H9 (cell line): ENCODE measurements around the gene RAI1. TPM values are rescaled to one million over a fixed set of nuclear protein-coding genes. Genes with fewer than 3 reads are reported as not detected.
A peak's percentile ranks its signal among the peaks of the same experiment; 100 is the strongest.

Source experiments
- DNase-seq: peaks from one replicate; pipeline ENCODE4 v3.0.0-alpha.2; 2017
- H2AFZ ChIP-seq: one replicate; pipeline ENCODE4 v1.6.1; 2013; ENCODE audit warnings: mild to moderate bottlenecking, low read length, control low read depth, moderate library complexity
- H2AK5ac ChIP-seq: 2 replicates; pipeline ENCODE4 v1.6.1; 2013; ENCODE audit warnings: low read length, control low read depth, mixed read lengths; ENCODE audit not compliant: insufficient read length
- H2BK120ac ChIP-seq: one replicate; pipeline ENCODE4 v1.6.1; 2013; ENCODE audit warnings: low read depth, mild to moderate bottlenecking, low read length, control low read depth, inconsistent platforms; ENCODE audit not compliant: poor library complexity, severe bottlenecking
- H2BK12ac ChIP-seq: 2 replicates; pipeline ENCODE4 v1.6.1; 2013; ENCODE audit warnings: low read length, control low read depth, mixed read lengths, low read depth; ENCODE audit not compliant: insufficient read length
- H2BK15ac ChIP-seq: 2 replicates; pipeline ENCODE4 v1.6.1; 2013; ENCODE audit warnings: low read depth, low read length, control low read depth
- H2BK20ac ChIP-seq: one replicate; pipeline ENCODE4 v1.6.1; 2013; ENCODE audit warnings: low read depth, mild to moderate bottlenecking, low read length, control low read depth, inconsistent platforms; ENCODE audit not compliant: poor library complexity, severe bottlenecking
- H2BK5ac ChIP-seq: 2 replicates; pipeline ENCODE4 v1.6.1; 2013; ENCODE audit warnings: low read length, control low read depth, mixed read lengths; ENCODE audit not compliant: insufficient read length
- H3K14ac ChIP-seq: 2 replicates; pipeline ENCODE4 v1.6.1; 2013; ENCODE audit warnings: low read length, control low read depth; ENCODE audit not compliant: insufficient read depth
- H3K18ac ChIP-seq: 2 replicates; pipeline ENCODE4 v1.6.1; 2013; ENCODE audit warnings: low read depth, mild to moderate bottlenecking, mixed read lengths, low read length, control low read depth; ENCODE audit not compliant: insufficient read length
- H3K23ac ChIP-seq: 2 replicates; pipeline ENCODE4 v1.6.1; 2013; ENCODE audit warnings: low read length, control low read depth, mixed read lengths, low read depth; ENCODE audit not compliant: insufficient read length
- H3K23me2 ChIP-seq: 2 replicates; pipeline ENCODE4 v1.6.1; 2013; ENCODE audit warnings: low read depth, mild to moderate bottlenecking, mixed read lengths, low read length, control low read depth; ENCODE audit not compliant: insufficient read length, poor library complexity, severe bottlenecking
- H3K27ac ChIP-seq: 2 replicates; pipeline ENCODE4 v1.5.1; 2013; ENCODE audit warnings: low read length, control low read depth, mixed read lengths, low read depth; ENCODE audit not compliant: insufficient read length
- H3K27me3 ChIP-seq: 2 replicates; pipeline ENCODE4 v1.6.1; 2013; ENCODE audit warnings: low read length, control low read depth, inconsistent platforms; ENCODE audit not compliant: insufficient read depth
- H3K4ac ChIP-seq: 2 replicates; pipeline ENCODE4 v1.6.1; 2013; ENCODE audit warnings: low read depth, mild to moderate bottlenecking, control low read depth, inconsistent platforms, low read length, moderate library complexity
- H3K4me1 ChIP-seq: 2 replicates; pipeline ENCODE4 v1.6.1; 2013; ENCODE audit warnings: low read length, control low read depth, inconsistent platforms; ENCODE audit not compliant: insufficient read depth
- H3K4me2 ChIP-seq: 2 replicates; pipeline ENCODE4 v1.6.1; 2013; ENCODE audit warnings: low read length, control low read depth, mixed read lengths; ENCODE audit not compliant: insufficient read length, insufficient read depth
- H3K56ac ChIP-seq: 2 replicates; pipeline ENCODE4 v1.6.1; 2013; ENCODE audit warnings: low read depth, mild to moderate bottlenecking, mixed read lengths, low read length, control low read depth; ENCODE audit not compliant: insufficient read length
- H3K79me1 ChIP-seq: 2 replicates; pipeline ENCODE4 v1.6.1; 2013; ENCODE audit warnings: low read depth, mild to moderate bottlenecking, moderate library complexity, low read length, control low read depth, inconsistent platforms; ENCODE audit not compliant: insufficient read depth, poor library complexity, severe bottlenecking
- H3K79me2 ChIP-seq: 2 replicates; pipeline ENCODE4 v1.6.1; 2013; ENCODE audit warnings: low read length, control low read depth, inconsistent platforms; ENCODE audit not compliant: insufficient read depth
- H3K9ac ChIP-seq: 2 replicates; pipeline ENCODE4 v1.6.1; 2013; ENCODE audit warnings: low read length, control low read depth, mixed read lengths; ENCODE audit not compliant: insufficient read length; ENCODE audit errors: extremely low read depth
- H3K9me3 ChIP-seq: one replicate; pipeline ENCODE4 v1.6.1; 2013; ENCODE audit warnings: low read depth, low read length, inconsistent platforms; ENCODE audit not compliant: control insufficient read depth
- H3T11ph ChIP-seq: one replicate; pipeline ENCODE4 v1.6.1; 2013; ENCODE audit warnings: mild to moderate bottlenecking, low read length, control low read depth, inconsistent platforms
- H4K20me1 ChIP-seq: one replicate; pipeline ENCODE4 v1.6.1; 2013; ENCODE audit not compliant: control insufficient read depth, insufficient read length, insufficient read depth
- H4K5ac ChIP-seq: 2 replicates; pipeline ENCODE4 v1.6.1; 2013; ENCODE audit warnings: low read depth, mild to moderate bottlenecking, mixed read lengths, low read length, control low read depth; ENCODE audit not compliant: insufficient read length
- H4K8ac ChIP-seq: replicated peaks from 2 replicates; pipeline ENCODE4 v1.6.1; 2013; ENCODE audit warnings: low read length, control low read depth, mixed read lengths, low read depth; ENCODE audit not compliant: insufficient read length
- H4K91ac ChIP-seq: 2 replicates; pipeline ENCODE4 v1.6.1; 2013; ENCODE audit warnings: low read depth, mild to moderate bottlenecking, moderate library complexity, mixed read lengths, low read length, control low read depth; ENCODE audit not compliant: insufficient read length
- H3K27ac Mint-ChIP-seq, 3 experiments: 2 replicates in 2 of 3; 3 replicates in 1 of 3; pipeline ENCODE4 v1.8.0; 2020 to 2021; ENCODE audit warnings: mixed read lengths in 3 of 3, mild to moderate bottlenecking in 1 of 3, moderate library complexity in 1 of 3
- H3K27me3 Mint-ChIP-seq: 2 replicates; pipeline ENCODE4 v1.8.0; 2021; ENCODE audit warnings: low read depth, mild to moderate bottlenecking, moderate library complexity, mixed read lengths
- H3K36me3 Mint-ChIP-seq, 3 experiments: 2 replicates in 2 of 3; 3 replicates in 1 of 3; pipeline ENCODE4 v1.8.0; 2020 to 2021; ENCODE audit warnings: low read depth in 3 of 3, mixed read lengths in 3 of 3; ENCODE audit not compliant: insufficient read depth in 1 of 3
- H3K4me1 Mint-ChIP-seq, 2 experiments: 2 replicates each; pipeline ENCODE4 v1.8.0; 2020; ENCODE audit warnings: mixed read lengths in 2 of 2
- H3K4me3 Mint-ChIP-seq, 2 experiments: 2 replicates in 1 of 2; 3 replicates in 1 of 2; pipeline ENCODE4 v1.8.0; 2020 to 2021; ENCODE audit warnings: mild to moderate bottlenecking in 2 of 2, mixed read lengths in 2 of 2, moderate library complexity in 1 of 2
- H3K9me3 Mint-ChIP-seq, 2 experiments: 2 replicates in 1 of 2; 3 replicates in 1 of 2; pipeline ENCODE4 v1.8.0; 2020; ENCODE audit warnings: mild to moderate bottlenecking in 2 of 2, mixed read lengths in 2 of 2, moderate library complexity in 1 of 2
- CTCF ChIP-seq: fragments of 200-600 bp; sonication (generic); conservative IDR thresholded peaks from 3 replicates; pipeline ENCODE4 v1.8.0; 2021; ENCODE audit warnings: antibody characterized with exemption, mild to moderate bottlenecking
- WGBS: extraction: QIAGEN DNeasy Blood & Tissue Kit; methylation state at CpG from one replicate; pipeline ENCODE4 v1.1.7; 2013; ENCODE audit warnings: missing lambda C conversion rate, low lambda C conversion rate, mixed read lengths; ENCODE audit not compliant: insufficient read length; ENCODE audit errors: extremely low coverage; 5-methylcytosine and 5-hydroxymethylcytosine counted together
- total RNA-seq: library from RNA; stranded (reverse); gene quantifications from 2 replicates; pipeline ENCODE4 v1.2.1, GENCODE V29; 2021

Gene RAI1
- total RNA-seq, 1 experiment from 2014 or later = 1.5 TPM

GRCh38 chr17:17839791-17840707 is 158.8 kb downstream of the RAI1 start:
- peaks cover 7% of the 10 kb centered on the region; the same call in 1 of the 2 replicates for H3K79me2 ChIP-seq
- no peak overlapping the region for H2AFZ ChIP-seq
- H3K79me1 ChIP-seq = no peaks in the 10 kb centered on the region
- H3K14ac ChIP-seq = peak overlapping the region; percentile 90
- no peaks in the 10 kb centered on the region for H3K27me3 ChIP-seq
- peaks cover 2% of the 10 kb centered on the region; the same call in 1 of the 2 replicates for H3K27me3 Mint-ChIP-seq
- no peaks in the 10 kb centered on the region; a peak in 3 of 5 replicates for H3K9me3 Mint-ChIP-seq
- peak overlapping the region; percentile 57 to 76 for H3K4me3 Mint-ChIP-seq
- peak overlapping the region; percentile 51 for H3K56ac ChIP-seq
- H3K9me3 ChIP-seq = no peaks in the 10 kb centered on the region
- peaks cover 51 to 58% of the 10 kb centered on the region in 2 experiments for H3K4me1 Mint-ChIP-seq
- WGBS = no CpG with 5 or more reads among the region's 71 CpGs
- H4K8ac ChIP-seq = no peak overlapping the region
- H3T11ph ChIP-seq = no peak overlapping the region
- peak overlapping the region; percentile 90 for H3K18ac ChIP-seq
- peaks cover 3% of the 10 kb centered on the region for H4K20me1 ChIP-seq
- H3K27ac ChIP-seq = peak overlapping the region; percentile 82
- H3K23ac ChIP-seq = no peak overlapping the region
- no peak for TF ChIP-seq CTCF
- H3K4ac ChIP-seq = no peak overlapping the region; the same call in 1 of the 2 replicates
- peak overlapping the region; percentile 10 for H2AK5ac ChIP-seq
- H3K27ac Mint-ChIP-seq = peak overlapping the region; percentile 98 to 99 (median 99)
- H2BK15ac ChIP-seq = no peak overlapping the region
- H2BK5ac ChIP-seq = peak overlapping the region; percentile 56
- H2BK20ac ChIP-seq = no peak overlapping the region
- peaks cover 13% of the 10 kb centered on the region for H3K23me2 ChIP-seq
- peak overlapping the region; percentile 92 for H2BK12ac ChIP-seq
- no peak overlapping the region for H2BK120ac ChIP-seq
- peak overlapping the region; percentile 39 for H4K5ac ChIP-seq
- peak overlapping the region; percentile 93 for H4K91ac ChIP-seq
- DNase-seq = peak; percentile 98
- H3K4me2 ChIP-seq = peak overlapping the region; percentile 27
- H3K9ac ChIP-seq = peak overlapping the region; percentile 54
- peaks cover 5 to 6% (median 5%) of the 10 kb centered on the region in 3 experiments for H3K36me3 Mint-ChIP-seq
- peaks cover 19% of the 10 kb centered on the region for H3K4me1 ChIP-seq
